HepG2 (cell line): ENCODE results near the gene CTRL. TPM values are rescaled to one million over a fixed set of nuclear protein-coding genes. Genes with fewer than 3 reads are reported as not detected.

Experiments
- CENPX ChIP-seq: sonication (generic); formaldehyde crosslinking; IDR thresholded peaks from 2 replicates; pipeline ENCODE4 v1.9.0; 2021; ENCODE audit warnings: mild to moderate bottlenecking, missing genetic modification reagents, moderate library complexity
- MAFF ChIP-seq: IDR thresholded peaks from 2 replicates; pipeline ENCODE4 v1.6.1; 2011; ENCODE audit warnings: low read depth, low read length, improper control_type of control experiment
- RELA ChIP-seq: sonication (generic); formaldehyde crosslinking; IDR thresholded peaks from 2 replicates; pipeline ENCODE4 v1.4.0; 2020; ENCODE audit warnings: missing genetic modification reagents
- TEAD2 ChIP-seq: sonication (generic); formaldehyde crosslinking; IDR thresholded peaks from 2 replicates; pipeline ENCODE4 v1.9.0; 2021; ENCODE audit warnings: missing genetic modification reagents
- ZFX ChIP-seq: sonication (generic); formaldehyde crosslinking; IDR thresholded peaks from 2 replicates; pipeline ENCODE4 v1.4.0; 2020; ENCODE audit warnings: mild to moderate bottlenecking, low read depth, missing genetic modification reagents, moderate library complexity
- ZNF746 ChIP-seq: sonication (generic); formaldehyde crosslinking; IDR thresholded peaks from 2 replicates; pipeline ENCODE4 v1.8.0; 2022; ENCODE audit warnings: mild to moderate bottlenecking, missing genetic modification reagents
- polyA plus RNA-seq, 8 experiments: library from polyadenylated mRNA; depleted of rRNA in 3 of 8; stranded (reverse) in 7 of 8; unstranded in 1 of 8; fragments of >200 nt; fragmentation: Illumina TruSeq in 4 of 8; extraction: Trizol in 4 of 8; gene quantifications; 2 replicates each; pipeline versions ENCODE4 v1.2.1 to v1.2.3, GENCODE V29; 2011 to 2016; ENCODE audit warnings: low read depth in 4 of 8, missing spikeins in 1 of 8, mixed read lengths in 1 of 8; ENCODE audit not compliant: insufficient read depth in 1 of 8
- total RNA-seq, 5 experiments: library from RNA; depleted of rRNA; stranded (reverse); fragments of >200 nt; fragmentation: Illumina TruSeq; extraction: Trizol; gene quantifications; 2 replicates each; pipeline ENCODE4 v1.2.3, GENCODE V29; 2016; ENCODE audit warnings: low read depth in 1 of 5
- TF ChIP-seq, protein P1 (sequence below): sonication (generic); formaldehyde crosslinking; IDR thresholded peaks from 2 replicates; pipeline ENCODE4 v1.9.0; 2022; ENCODE audit warnings: missing genetic modification reagents, mild to moderate bottlenecking, borderline replicate concordance
- TF ChIP-seq, protein P2 (sequence below): sonication (generic); formaldehyde crosslinking; IDR thresholded peaks from 2 replicates; pipeline ENCODE4 v1.4.0; 2020; ENCODE audit warnings: missing genetic modification reagents, mild to moderate bottlenecking, borderline replicate concordance
- TF ChIP-seq, protein P3 (sequence below): sonication (generic); formaldehyde crosslinking; IDR thresholded peaks from one replicate; pipeline ENCODE4 v1.5.1; 2020; ENCODE audit warnings: mild to moderate bottlenecking, missing genetic modification reagents; ENCODE audit errors: not compliant biosample characterization
- TF ChIP-seq, protein P4 (sequence below): sonication (generic); formaldehyde crosslinking; IDR thresholded peaks from 2 replicates; pipeline ENCODE4 v1.8.0; 2023; ENCODE audit warnings: mild to moderate bottlenecking, missing genetic modification reagents
- TF ChIP-seq, protein P5 (sequence below): sonication (generic); formaldehyde crosslinking; IDR thresholded peaks from 2 replicates; pipeline ENCODE4 v1.8.0; 2022; ENCODE audit warnings: mild to moderate bottlenecking, missing genetic modification reagents

Gene CTRL
- total and polyA plus RNA-seq, 2 of the 13 experiments (the other 11 are each of a cell fraction or from before 2014, with no cell fraction given) = 1.9 to 2.7 TPM

DNA sequence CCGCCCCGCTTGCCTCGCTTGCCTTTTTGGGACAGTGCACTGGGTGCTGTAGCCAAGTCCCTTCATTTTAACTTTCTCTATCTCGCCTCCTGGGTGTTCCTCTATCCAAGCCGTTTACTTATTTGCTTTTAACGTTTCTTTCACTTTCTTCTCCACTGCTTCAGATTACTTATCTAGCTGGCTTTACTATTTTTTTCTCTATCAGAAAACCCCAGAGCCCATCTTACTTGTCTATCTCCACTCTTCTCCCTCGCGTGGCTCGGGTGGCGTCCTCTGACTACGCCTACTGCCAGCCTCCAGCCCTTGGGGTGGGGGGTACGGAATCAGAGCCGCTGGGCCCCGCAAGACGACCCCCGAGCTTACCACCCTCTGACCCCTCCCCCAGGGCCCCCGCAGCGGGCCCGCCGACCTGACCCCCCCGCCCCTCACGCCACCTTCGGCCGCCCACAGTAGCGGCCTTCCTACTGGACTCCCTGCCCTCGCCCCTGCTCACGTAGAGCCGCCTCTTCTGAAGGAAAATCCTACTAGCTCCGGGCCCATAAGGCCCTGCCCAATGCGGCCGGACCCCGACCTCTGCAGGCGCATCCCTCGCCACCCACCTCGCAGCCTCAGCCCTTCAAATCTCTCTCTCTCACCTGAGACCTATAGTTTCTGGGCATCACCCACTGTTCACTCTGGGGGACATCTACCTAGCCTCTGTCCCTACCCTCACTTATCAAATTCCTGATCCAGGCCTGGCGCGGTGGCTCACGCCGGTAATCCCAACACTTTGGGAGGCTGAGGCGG is 37.8 kb upstream of the CTRL start (continued):
- TF ChIP-seq, protein P1, sequence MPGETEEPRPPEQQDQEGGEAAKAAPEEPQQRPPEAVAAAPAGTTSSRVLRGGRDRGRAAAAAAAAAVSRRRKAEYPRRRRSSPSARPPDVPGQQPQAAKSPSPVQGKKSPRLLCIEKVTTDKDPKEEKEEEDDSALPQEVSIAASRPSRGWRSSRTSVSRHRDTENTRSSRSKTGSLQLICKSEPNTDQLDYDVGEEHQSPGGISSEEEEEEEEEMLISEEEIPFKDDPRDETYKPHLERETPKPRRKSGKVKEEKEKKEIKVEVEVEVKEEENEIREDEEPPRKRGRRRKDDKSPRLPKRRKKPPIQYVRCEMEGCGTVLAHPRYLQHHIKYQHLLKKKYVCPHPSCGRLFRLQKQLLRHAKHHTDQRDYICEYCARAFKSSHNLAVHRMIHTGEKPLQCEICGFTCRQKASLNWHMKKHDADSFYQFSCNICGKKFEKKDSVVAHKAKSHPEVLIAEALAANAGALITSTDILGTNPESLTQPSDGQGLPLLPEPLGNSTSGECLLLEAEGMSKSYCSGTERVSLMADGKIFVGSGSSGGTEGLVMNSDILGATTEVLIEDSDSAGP (CRISPR knock-in tag) = no peak; the same call in 1 of the 2 replicates
- TF ChIP-seq, protein P2, sequence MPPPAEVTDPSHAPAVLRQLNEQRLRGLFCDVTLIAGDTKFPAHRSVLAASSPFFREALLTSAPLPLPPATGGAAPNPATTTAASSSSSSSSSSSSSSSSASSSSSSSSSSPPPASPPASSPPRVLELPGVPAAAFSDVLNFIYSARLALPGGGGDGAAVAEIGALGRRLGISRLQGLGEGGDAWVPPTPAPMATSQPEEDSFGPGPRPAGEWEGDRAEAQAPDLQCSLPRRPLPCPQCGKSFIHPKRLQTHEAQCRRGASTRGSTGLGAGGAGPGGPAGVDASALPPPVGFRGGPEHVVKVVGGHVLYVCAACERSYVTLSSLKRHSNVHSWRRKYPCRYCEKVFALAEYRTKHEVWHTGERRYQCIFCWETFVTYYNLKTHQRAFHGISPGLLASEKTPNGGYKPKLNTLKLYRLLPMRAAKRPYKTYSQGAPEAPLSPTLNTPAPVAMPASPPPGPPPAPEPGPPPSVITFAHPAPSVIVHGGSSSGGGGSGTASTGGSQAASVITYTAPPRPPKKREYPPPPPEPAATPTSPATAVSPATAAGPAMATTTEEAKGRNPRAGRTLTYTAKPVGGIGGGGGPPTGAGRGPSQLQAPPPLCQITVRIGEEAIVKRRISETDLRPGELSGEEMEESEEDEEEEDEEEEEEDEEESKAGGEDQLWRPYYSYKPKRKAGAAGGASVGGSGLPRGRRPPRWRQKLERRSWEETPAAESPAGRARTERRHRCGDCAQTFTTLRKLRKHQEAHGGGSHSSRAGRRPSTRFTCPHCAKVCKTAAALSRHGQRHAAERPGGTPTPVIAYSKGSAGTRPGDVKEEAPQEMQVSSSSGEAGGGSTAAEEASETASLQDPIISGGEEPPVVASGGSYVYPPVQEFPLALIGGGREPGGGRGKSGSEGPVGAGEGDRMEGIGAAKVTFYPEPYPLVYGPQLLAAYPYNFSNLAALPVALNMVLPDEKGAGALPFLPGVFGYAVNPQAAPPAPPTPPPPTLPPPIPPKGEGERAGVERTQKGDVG (CRISPR knock-in tag) = peak; percentile 66; the same call in 1 of the 2 replicates
- TF ChIP-seq TEAD2 (CRISPR knock-in tag) (no peak), ZFX (CRISPR knock-in tag) (peak; percentile 83), ZNF746 (CRISPR knock-in tag) (0 out of 2 replicates have a peak, but pooled peaks have one; percentile 9), RELA (CRISPR knock-in tag) (no peak), MAFF (no peak), CENPX (CRISPR knock-in tag) (no peak)
- TF ChIP-seq, protein P3, sequence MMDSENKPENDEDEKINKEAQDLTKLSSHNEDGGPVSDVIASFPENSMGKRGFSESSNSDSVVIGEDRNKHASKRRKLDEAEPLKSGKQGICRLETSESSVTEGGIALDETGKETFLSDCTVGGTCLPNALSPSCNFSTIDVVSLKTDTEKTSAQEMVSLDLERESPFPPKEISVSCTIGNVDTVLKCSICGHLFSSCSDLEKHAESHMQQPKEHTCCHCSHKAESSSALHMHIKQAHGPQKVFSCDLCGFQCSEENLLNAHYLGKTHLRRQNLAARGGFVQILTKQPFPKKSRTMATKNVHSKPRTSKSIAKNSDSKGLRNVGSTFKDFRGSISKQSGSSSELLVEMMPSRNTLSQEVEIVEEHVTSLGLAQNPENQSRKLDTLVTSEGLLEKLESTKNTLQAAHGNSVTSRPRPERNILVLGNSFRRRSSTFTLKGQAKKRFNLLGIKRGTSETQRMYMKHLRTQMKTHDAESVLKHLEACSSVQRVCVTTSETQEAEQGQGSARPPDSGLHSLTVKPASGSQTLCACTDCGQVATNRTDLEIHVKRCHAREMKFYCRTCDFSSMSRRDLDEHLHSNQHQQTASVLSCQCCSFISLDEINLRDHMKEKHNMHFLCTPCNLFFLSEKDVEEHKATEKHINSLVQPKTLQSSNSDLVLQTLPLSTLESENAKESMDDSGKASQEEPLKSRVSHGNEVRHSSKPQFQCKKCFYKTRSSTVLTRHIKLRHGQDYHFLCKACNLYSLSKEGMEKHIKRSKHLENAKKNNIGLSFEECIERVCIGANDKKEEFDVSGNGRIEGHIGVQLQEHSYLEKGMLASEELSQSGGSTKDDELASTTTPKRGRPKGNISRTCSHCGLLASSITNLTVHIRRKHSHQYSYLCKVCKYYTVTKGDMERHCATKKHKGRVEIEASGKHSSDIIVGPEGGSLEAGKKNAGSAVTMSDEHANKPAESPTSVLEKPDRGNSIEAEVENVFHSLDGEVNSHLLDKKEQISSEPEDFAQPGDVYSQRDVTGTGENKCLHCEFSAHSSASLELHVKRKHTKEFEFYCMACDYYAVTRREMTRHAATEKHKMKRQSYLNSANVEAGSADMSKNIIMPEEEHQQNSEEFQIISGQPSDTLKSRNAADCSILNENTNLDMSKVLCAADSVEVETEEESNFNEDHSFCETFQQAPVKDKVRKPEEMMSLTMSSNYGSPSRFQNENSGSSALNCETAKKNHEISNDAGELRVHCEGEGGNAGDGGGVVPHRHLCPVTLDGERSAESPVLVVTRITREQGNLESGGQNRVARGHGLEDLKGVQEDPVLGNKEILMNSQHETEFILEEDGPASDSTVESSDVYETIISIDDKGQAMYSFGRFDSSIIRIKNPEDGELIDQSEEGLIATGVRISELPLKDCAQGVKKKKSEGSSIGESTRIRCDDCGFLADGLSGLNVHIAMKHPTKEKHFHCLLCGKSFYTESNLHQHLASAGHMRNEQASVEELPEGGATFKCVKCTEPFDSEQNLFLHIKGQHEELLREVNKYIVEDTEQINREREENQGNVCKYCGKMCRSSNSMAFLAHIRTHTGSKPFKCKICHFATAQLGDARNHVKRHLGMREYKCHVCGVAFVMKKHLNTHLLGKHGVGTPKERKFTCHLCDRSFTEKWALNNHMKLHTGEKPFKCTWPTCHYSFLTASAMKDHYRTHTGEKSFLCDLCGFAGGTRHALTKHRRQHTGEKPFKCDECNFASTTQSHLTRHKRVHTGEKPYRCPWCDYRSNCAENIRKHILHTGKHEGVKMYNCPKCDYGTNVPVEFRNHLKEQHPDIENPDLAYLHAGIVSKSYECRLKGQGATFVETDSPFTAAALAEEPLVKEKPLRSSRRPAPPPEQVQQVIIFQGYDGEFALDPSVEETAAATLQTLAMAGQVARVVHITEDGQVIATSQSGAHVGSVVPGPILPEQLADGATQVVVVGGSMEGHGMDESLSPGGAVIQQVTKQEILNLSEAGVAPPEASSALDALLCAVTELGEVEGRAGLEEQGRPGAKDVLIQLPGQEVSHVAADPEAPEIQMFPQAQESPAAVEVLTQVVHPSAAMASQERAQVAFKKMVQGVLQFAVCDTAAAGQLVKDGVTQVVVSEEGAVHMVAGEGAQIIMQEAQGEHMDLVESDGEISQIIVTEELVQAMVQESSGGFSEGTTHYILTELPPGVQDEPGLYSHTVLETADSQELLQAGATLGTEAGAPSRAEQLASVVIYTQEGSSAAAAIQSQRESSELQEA = no peak
- TF ChIP-seq, protein P4, sequence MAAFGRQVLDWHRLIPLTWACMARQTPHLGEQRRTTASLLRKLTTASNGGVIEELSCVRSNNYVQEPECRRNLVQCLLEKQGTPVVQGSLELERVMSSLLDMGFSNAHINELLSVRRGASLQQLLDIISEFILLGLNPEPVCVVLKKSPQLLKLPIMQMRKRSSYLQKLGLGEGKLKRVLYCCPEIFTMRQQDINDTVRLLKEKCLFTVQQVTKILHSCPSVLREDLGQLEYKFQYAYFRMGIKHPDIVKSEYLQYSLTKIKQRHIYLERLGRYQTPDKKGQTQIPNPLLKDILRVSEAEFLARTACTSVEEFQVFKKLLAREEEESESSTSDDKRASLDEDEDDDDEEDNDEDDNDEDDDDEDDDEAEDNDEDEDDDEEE (CRISPR knock-in tag) = no peak
- TF ChIP-seq, protein P5, sequence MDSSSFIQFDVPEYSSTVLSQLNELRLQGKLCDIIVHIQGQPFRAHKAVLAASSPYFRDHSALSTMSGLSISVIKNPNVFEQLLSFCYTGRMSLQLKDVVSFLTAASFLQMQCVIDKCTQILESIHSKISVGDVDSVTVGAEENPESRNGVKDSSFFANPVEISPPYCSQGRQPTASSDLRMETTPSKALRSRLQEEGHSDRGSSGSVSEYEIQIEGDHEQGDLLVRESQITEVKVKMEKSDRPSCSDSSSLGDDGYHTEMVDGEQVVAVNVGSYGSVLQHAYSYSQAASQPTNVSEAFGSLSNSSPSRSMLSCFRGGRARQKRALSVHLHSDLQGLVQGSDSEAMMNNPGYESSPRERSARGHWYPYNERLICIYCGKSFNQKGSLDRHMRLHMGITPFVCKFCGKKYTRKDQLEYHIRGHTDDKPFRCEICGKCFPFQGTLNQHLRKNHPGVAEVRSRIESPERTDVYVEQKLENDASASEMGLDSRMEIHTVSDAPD (CRISPR knock-in tag) = no peak
